Stomach smooth muscle (tissue), 2 donors: ENCODE results near the gene FMO2.

Source experiments
- H3K27ac ChIP-seq: one replicate; pipeline ENCODE4 v1.7.0; 2013; ENCODE audit warnings: mild to moderate bottlenecking, low read length, inconsistent platforms
- H3K27me3 ChIP-seq, 2 donors: one replicate each; pipeline ENCODE4 v1.7.0; 2013; ENCODE audit warnings: low read length in 2 of 2; ENCODE audit not compliant: insufficient read depth in 2 of 2, control insufficient read depth in 1 of 2
- H3K36me3 ChIP-seq, 2 donors: one replicate each; pipeline ENCODE4 v1.7.0; 2013; ENCODE audit warnings: low read length in 2 of 2; ENCODE audit not compliant: control insufficient read depth in 2 of 2, insufficient read depth in 2 of 2
- H3K4me1 ChIP-seq: one replicate; pipeline ENCODE4 v1.7.0; 2013; ENCODE audit warnings: low read length; ENCODE audit not compliant: control insufficient read depth, insufficient read depth
- H3K4me3 ChIP-seq, 2 donors: one replicate each; pipeline ENCODE4 v1.7.0; 2013; ENCODE audit warnings: low read length in 2 of 2
- H3K9ac ChIP-seq, 2 donors: one replicate each; pipeline ENCODE4 v1.7.0; 2013; ENCODE audit warnings: low read length in 2 of 2, mild to moderate bottlenecking in 1 of 2
- H3K9me3 ChIP-seq, 2 donors: one replicate each; pipeline ENCODE4 v1.7.0; 2013; ENCODE audit warnings: low read length in 2 of 2; ENCODE audit not compliant: control insufficient read depth in 2 of 2
- donor health status: healthy.
- donor health status: Pancreatic carcinoma.

The FMO2 gene

DNA sequence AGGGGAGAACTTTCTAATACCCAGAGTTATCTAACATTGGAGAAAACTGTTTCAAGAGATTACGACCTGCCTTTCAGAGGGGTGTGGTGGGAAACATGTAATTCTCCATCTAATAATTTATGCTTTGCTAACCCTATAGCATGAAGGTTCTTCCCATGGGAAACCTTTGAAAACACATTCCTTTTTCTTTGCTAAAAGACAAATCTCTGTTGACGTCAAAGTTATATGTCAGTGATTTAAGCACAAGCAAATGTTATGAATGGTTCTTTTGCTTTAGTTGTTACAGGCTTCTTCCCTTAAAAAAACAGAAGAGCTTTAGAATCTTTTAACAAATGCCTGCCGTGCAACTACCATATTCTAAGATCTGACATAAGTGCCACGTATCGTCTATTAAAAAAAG is 19.2 kb downstream of the FMO2 start:
- Histone ChIP-seq H3K9me3 (no peaks in the 10 kb centered on the region), H3K36me3 (peaks cover 0 to 2% of the 10 kb centered on the region in 2 donors), H3K9ac (no peak overlapping the region), H3K27ac (no peak overlapping the region), H3K4me1 (no peaks in the 10 kb centered on the region), H3K27me3 (no peaks in the 10 kb centered on the region), H3K4me3 (no peak overlapping the region)

DNA sequence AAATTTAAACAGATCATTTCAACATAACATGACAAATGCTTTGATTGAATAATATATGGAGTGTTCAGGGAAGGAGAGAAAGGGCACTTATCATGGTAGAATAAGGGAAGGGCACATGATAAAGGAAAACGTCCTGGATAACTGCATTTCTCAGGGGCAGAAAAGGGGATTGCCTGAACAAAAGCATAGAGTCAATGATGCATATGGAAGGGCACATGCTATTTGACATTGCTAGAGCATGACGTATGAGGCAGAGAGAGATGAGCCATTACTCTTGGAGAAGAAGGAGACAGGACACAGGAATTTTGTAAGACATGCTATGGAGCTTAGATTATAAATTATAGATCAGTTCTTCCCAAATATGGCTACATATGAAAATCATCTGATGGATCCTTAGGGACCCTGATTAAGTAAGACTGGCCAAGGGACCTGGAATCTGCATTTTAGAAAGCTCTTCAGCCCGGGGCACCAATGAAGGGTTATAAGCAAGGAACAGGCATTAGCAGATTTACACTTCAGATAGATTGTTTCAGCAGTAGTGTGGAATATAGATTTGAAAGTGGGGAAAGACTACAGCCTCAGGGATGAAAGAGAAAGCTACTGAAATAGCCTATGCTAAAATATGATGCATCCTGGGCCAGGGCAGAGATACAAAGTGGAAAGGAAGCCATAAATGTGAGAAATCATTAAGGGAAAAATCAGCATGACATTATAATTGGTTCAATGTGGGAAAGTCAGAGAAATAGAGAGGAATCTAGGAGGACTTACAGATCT is 21.3 kb downstream of the FMO2 start:
- H3K9me3 ChIP-seq, result no peaks in the 10 kb centered on the region
- no peaks in the 10 kb centered on the region for H3K36me3 ChIP-seq
- no peaks in the 10 kb centered on the region for H3K27me3 ChIP-seq
- no peak overlapping the region for H3K9ac ChIP-seq
- H3K27ac ChIP-seq, result no peak overlapping the region
- H3K4me1 ChIP-seq, result no peaks in the 10 kb centered on the region
- H3K4me3 ChIP-seq, result no peak overlapping the region

DNA sequence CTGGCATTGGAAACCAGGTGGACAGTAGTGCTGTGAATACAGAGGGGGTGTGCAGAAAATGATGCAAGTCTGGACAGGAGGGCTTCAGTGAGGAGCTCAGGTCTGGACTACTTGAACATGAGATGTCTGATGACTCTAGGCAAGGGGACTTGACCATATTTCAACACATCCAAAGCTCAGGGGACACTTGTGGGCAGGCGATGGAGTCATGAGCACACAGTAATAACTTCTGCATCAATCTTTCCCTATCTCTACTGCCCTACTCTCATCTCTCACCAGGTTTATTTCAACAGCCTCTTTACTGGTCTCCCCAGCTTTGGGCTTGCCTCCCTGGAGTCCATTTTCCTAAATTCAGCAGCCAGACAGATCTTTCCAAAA is 21.9 kb downstream of the FMO2 start:
- Histone ChIP-seq H3K36me3 (no peaks in the 10 kb centered on the region), H3K9me3 (no peaks in the 10 kb centered on the region), H3K27ac (no peak overlapping the region), H3K27me3 (no peaks in the 10 kb centered on the region), H3K4me1 (no peaks in the 10 kb centered on the region), H3K4me3 (no peak overlapping the region), H3K9ac (no peak overlapping the region)

DNA sequence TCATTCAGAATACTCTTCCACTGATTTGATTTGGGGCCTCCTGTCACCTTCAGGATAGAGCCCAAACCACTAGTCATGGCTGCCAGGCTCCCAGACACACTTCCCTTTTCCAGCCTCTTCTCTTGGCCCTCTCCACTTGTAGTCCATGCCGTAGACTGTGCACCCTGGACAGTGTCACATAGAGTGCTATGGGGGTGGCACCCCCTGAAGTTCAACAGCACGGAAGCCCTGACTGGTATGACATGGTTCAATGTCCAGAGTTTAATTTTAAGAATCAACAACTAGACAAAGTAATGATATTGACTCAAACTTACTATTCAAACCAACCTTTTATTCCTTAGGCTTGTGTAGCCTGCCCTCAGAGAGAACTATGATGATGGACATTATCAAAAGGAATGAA is 22.3 kb downstream of the FMO2 start:
- H3K4me3 ChIP-seq, result no peak overlapping the region
- H3K27me3 ChIP-seq, result no peaks in the 10 kb centered on the region
- H3K9me3 ChIP-seq, result no peaks in the 10 kb centered on the region
- H3K27ac ChIP-seq, result no peak overlapping the region
- H3K36me3 ChIP-seq, result no peaks in the 10 kb centered on the region
- no peaks in the 10 kb centered on the region for H3K4me1 ChIP-seq
- no peak overlapping the region for H3K9ac ChIP-seq

DNA sequence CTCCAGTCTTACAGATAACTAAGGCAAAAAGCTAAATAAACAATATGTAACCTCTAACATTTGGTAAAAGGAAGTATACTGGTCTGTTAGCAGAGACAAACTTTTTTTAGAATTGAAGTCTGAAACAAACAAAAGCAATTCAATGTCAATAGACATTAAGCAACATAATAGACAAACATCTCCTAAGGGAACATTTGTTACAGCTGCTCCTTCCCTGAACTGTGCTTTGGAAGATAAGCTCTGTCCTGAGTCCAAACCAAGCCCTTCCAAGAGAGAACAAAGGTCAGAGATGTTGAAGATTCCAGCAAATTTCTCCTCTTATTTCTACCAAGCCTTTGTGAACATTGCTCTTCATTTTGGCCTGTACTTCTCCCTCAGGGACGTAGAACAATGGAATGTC is 25.3 kb downstream of the FMO2 start:
- H3K36me3 ChIP-seq, result no peaks in the 10 kb centered on the region
- no peak overlapping the region for H3K4me3 ChIP-seq
- no peaks in the 10 kb centered on the region for H3K9me3 ChIP-seq
- H3K9ac ChIP-seq, result no peak overlapping the region
- H3K4me1 ChIP-seq, result no peaks in the 10 kb centered on the region
- no peak overlapping the region for H3K27ac ChIP-seq
- H3K27me3 ChIP-seq, result no peaks in the 10 kb centered on the region

DNA sequence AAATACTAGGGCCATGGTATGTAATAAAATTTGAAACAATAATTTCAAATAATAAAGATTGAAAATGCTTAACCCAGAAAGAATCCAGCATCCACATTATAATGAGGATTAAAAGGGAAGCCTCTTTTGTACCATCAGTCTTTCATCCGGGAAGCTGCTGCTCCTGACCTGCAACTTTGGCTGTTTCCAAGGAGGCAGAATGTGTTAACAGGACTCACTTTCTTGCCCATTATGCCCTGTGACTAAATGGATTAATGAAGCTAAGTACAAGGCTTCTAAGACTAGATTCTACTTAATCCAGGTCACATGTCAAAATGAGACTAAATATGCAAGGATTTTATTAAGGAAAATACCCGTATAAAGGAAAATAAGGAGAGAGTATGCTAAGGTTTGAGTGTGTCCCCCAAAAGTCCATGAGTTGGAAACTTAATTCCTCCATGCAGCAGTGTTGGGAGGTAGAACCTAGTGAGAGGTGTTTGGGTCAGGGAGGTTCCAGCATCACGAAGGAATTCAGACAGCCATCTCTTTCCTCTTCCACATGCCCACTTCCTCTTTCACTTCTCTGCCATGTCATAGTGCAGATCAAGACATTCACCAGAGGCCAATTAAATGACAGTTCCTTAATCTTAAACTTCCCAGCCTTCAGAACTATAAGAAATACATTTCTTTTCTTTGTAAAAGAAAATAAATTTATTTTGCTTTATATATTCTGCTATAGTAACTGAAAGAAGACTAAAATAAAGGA is 27.7 kb downstream of the FMO2 start:
- H3K27ac ChIP-seq, result no peak overlapping the region

DNA sequence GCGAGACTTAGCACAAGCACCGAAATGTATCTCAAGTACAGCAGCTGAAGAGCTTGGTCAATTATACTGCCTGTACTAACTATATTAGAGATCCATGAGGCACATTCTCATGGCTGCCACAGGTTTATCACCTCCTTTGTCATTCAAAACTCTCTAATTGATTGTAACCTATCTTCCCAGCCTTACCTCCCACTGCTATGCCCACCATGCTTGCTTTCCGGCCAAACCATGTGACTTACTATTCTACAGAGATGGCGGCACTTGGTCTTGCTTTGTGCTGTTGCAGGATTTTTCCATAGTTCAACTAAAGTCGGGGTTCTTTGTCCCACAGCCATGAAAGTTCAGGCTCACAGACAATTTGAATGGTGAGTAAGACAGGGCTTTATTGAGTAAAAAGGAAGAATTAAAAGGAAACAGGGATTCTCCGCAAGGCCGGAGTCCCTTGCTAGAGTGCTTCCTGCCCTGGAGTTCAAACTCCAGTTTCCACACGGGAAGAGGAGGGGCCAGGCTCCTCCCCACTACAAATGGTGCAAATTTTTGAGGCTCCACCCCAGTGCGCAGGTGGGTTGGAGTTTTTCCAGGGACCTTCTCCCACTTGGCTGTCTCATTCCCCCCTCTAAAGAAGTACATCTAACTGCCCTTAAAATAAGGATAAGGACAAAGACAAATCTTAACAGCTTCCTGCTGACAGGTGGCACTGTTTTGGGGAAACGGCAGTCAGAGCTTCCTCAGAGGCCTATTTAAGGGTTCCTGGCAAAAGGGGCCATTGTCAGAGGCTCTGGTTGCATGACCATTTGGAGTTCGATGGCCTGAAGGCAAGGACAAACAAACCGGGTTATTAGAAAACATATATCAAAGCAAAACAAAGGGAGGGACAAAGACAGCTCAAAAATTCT is 28.7 kb downstream of the FMO2 start:
- Histone ChIP-seq H3K27ac (no peak overlapping the region), H3K9me3 (no peaks in the 10 kb centered on the region), H3K4me3 (no peak overlapping the region), H3K4me1 (no peaks in the 10 kb centered on the region), H3K9ac (no peak overlapping the region), H3K27me3 (no peaks in the 10 kb centered on the region), H3K36me3 (no peaks in the 10 kb centered on the region)

More for the DNA sequence above, 27.7 kb downstream of the FMO2 start:
- Histone ChIP-seq H3K4me1 (no peaks in the 10 kb centered on the region), H3K27me3 (no peaks in the 10 kb centered on the region), H3K36me3 (no peaks in the 10 kb centered on the region), H3K9me3 (no peaks in the 10 kb centered on the region), H3K9ac (no peak overlapping the region), H3K4me3 (no peak overlapping the region)

DNA sequence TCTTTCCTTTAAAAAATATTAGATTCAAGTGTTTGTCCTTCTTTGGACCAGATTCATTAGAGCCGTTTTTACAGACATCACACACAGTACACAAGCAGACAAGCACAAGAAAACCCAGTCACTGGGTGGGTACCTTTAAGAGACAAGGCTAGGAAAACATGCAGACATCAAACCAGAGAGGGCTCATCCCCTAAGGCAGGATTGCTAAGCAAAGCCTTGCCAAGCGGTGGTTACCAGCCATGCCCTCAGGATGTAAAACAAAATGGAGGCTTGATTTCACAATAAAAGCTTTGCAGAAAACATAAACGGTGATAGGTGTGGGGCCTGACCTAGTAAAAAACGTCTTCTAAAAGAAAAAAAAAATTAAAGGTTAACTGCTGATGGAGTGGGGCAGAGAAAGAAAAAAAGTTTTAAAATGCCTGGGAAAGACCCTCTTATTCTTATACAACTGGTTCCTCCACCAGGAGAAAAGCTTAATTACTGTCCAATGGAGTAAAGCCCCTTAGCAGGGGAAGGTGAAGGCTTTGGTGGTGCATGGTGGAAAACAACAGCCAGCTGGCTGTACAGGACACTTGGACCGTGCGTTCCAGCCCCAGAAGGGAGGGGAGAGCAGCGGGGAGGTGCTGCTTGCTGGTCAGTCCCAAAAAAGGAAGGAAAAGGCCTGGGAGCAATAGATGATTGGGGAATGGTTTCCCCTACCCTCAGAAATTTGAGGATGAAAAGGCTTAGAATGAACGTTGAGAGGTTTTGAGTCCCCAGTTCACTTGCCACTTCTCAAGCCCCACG is 32.8 kb downstream of the FMO2 start:
- no peaks in the 10 kb centered on the region for H3K9me3 ChIP-seq
- no peak overlapping the region for H3K9ac ChIP-seq
- H3K27me3 ChIP-seq, result no peaks in the 10 kb centered on the region
- H3K4me3 ChIP-seq, result no peak overlapping the region
- H3K36me3 ChIP-seq, result no peaks in the 10 kb centered on the region
- H3K4me1 ChIP-seq, result peaks cover 5% of the 10 kb centered on the region
- H3K27ac ChIP-seq, result no peak overlapping the region

DNA sequence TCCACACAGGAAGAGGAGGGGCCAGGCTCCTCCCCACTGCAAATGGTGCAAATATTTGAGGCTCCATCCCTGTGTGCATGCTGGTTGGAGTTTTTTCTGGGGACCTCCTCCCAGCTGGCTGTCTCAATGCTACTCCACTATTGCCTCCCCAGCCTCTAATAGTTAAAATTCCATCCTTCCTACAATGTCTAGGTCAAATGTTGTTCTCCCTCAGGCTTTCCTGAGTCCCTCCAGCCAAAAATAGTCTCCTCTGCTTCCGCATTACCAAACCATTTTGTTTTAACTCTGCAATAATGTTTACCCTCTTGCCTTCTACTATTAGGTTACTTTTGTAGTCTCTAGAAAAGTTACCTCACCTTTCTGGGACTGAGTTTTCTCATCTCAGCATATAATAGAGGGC is 33.6 kb downstream of the FMO2 start:
- Histone ChIP-seq H3K9ac (no peak overlapping the region), H3K4me1 (peaks cover 6% of the 10 kb centered on the region), H3K4me3 (no peak overlapping the region), H3K36me3 (no peaks in the 10 kb centered on the region), H3K9me3 (no peaks in the 10 kb centered on the region), H3K27me3 (no peaks in the 10 kb centered on the region), H3K27ac (no peak overlapping the region)
